Spleen (tissue), 11 donors: ENCODE results near the gene ADGRV1. TPM values are rescaled to one million over a fixed set of nuclear protein-coding genes. Genes with fewer than 3 reads are reported as not detected.

ENCODE experiments used
- DNase-seq: peaks from one replicate; pipeline ENCODE4 v3.0.0-alpha.2; 2020
- H3K27ac ChIP-seq, 8 donors: fragments of 200-600 bp; sonication (generic) in 7 of 8; 1 replicate in 4 of 8; 2 replicates in 4 of 8; pipeline versions ENCODE4 v1.5.0 to v1.8.0; 2016 to 2021; ENCODE audit warnings: inconsistent platforms in 4 of 8, mild to moderate bottlenecking in 4 of 8, moderate library complexity in 1 of 8
- H3K27me3 ChIP-seq, 7 donors: fragments of 200-600 bp; sonication (generic) in 6 of 7; replicated peaks in 1 of 7; 1 replicate in 4 of 7; 2 replicates in 3 of 7; pipeline versions ENCODE4 v1.5.0 to v1.8.0; 2016 to 2021; ENCODE audit warnings: inconsistent platforms in 3 of 7, mild to moderate bottlenecking in 1 of 7
- H3K36me3 ChIP-seq, 6 donors: fragments of 200-600 bp; sonication (generic) in 5 of 6; 1 replicate in 4 of 6; 2 replicates in 2 of 6; pipeline versions ENCODE4 v1.5.0 to v1.8.0; 2016 to 2021; ENCODE audit warnings: inconsistent platforms in 2 of 6
- H3K4me1 ChIP-seq, 6 donors: fragments of 200-600 bp; sonication (generic) in 5 of 6; 1 replicate in 3 of 6; 2 replicates in 3 of 6; pipeline versions ENCODE4 v1.5.0 to v1.8.0; 2016 to 2021; ENCODE audit warnings: inconsistent platforms in 3 of 6
- H3K4me3 ChIP-seq, 8 donors: fragments of 200-600 bp; sonication (generic) in 7 of 8; 1 replicate in 4 of 8; 2 replicates in 4 of 8; pipeline versions ENCODE4 v1.5.0 to v1.8.0; 2016 to 2021; ENCODE audit warnings: inconsistent platforms in 4 of 8, mild to moderate bottlenecking in 4 of 8, moderate library complexity in 2 of 8
- H3K9me3 ChIP-seq, 8 donors: fragments of 200-600 bp; sonication (generic) in 7 of 8; 1 replicate in 4 of 8; 2 replicates in 4 of 8; pipeline versions ENCODE4 v1.5.0 to v1.8.0; 2016 to 2021; ENCODE audit warnings: inconsistent platforms in 4 of 8
- POLR2A ChIP-seq, 3 donors: fragments of 450-650 bp; IDR thresholded peaks; one replicate each; pipeline ENCODE4 v1.5.1; 2017; ENCODE audit warnings: antibody characterized with exemption in 3 of 3, mild to moderate bottlenecking in 1 of 3
- POLR2AphosphoS5 ChIP-seq, 3 donors: sonication (generic); formaldehyde crosslinking; IDR thresholded peaks; one replicate each; pipeline ENCODE4 v1.5.1; 2017; ENCODE audit warnings: antibody characterized with exemption in 3 of 3
- WGBS, 5 donors: extraction: QIAGEN DNeasy Blood & Tissue Kit in 3 of 5; methylation state at CpG; one replicate each; pipeline versions ENCODE4 v1.1.5 to v1.1.7; 2013 to 2018; 5-methylcytosine and 5-hydroxymethylcytosine counted together
- intact Hi-C: fragments of 100-400 bp; cut with DNase I; formaldehyde crosslinking; loops from one replicate; pipeline ENCODE4 v1.15.0; 2023; ENCODE audit warnings: low total_unique reads
- polyA plus RNA-seq, 3 donors: library from polyadenylated mRNA; stranded (reverse); fragments of 200-250 nt; gene quantifications; one replicate each; pipeline ENCODE4 v1.2.1, GENCODE V29; 2013
- total RNA-seq, 7 donors: library from RNA; depleted of rRNA in 3 of 7; stranded (reverse); fragments of >200 nt in 3 of 7; fragmentation: NEBNext Ultra II Directional in 4 of 7; extraction: Animal tissue kit (Norgen Biotek cat#: 25700) in 4 of 7; gene quantifications; one replicate each; pipeline versions ENCODE4 v1.1.0 to v1.2.1, GENCODE V29; 2016 to 2021
- TF ChIP-seq, protein P1 (sequence below), 11 experiments: fragments of 200-600 bp in 7 of 11; fragments of 450-650 bp in 4 of 11; sonication (generic) in 4 of 11; IDR thresholded peaks in 8 of 11; conservative IDR thresholded peaks in 3 of 11; 1 replicate in 7 of 11; 2 replicates in 4 of 11; pipeline versions ENCODE4 v1.4.0 to v1.8.0; 2016 to 2021; ENCODE audit warnings: antibody characterized with exemption in 11 of 11, inconsistent platforms in 4 of 11, mild to moderate bottlenecking in 1 of 11
- donor health status: healthy with polysubstance abuse.
- donor health status: DM: no; HTN: no; CAD: no; lungs with moderate emphysema.
- donor health status: DM: no; HTN: no; CAD: no.
- donor health status: Bipolar disorder and iron deficiency.
- donor health status: healthy.
- donor health status: DM: no; HTN: no; CAD: no.
- donor health status: DM: yes; HTN: yes; CAD: no.

The ADGRV1 gene
- total and polyA plus RNA-seq, 10 donors, result 0.08 to 0.69 (median 0.28) TPM; not detected in 3

DNA sequence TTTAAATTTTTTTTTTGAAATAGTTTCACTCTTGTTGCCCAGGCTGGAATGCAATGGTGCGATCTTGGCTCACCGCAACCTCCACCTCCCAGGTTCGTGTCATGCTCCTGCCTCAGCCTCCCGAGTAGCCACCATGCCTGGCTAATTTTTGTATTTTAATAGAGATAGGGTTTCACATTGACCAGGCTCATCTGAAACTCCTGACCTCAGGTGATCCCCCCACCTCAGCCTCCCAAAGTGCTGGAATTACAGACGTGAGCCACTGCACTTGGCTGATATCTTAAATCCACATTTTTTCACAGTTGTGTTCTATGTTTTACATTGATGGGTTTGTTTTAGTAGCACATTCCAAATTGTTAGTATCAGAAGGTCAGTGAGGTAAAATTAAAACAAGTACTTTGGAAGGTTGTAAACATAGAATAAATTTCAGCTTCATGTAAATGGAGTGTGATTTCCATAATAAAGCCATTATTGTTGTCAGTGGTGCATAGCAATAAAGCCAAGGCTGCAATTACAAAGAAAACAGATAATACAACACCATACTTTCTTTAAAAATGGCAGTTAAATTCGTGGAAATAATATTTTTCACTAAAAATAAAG lies 537.3 kb downstream of the ADGRV1 start:
- Histone ChIP-seq H3K4me3 (no peak overlapping the region), H3K27me3 (no peaks in the 10 kb centered on the region), H3K4me1 (no peaks in the 10 kb centered on the region), H3K9me3 (no peaks in the 10 kb centered on the region), H3K36me3 (no peaks in the 10 kb centered on the region), H3K27ac (no peak overlapping the region)
- DNase-seq, result no peak
- 74 to 84% (median 80%) methylated on average over 6 of the region's 6 CpGs for WGBS, 5 donors
- TF ChIP-seq, protein P1, sequence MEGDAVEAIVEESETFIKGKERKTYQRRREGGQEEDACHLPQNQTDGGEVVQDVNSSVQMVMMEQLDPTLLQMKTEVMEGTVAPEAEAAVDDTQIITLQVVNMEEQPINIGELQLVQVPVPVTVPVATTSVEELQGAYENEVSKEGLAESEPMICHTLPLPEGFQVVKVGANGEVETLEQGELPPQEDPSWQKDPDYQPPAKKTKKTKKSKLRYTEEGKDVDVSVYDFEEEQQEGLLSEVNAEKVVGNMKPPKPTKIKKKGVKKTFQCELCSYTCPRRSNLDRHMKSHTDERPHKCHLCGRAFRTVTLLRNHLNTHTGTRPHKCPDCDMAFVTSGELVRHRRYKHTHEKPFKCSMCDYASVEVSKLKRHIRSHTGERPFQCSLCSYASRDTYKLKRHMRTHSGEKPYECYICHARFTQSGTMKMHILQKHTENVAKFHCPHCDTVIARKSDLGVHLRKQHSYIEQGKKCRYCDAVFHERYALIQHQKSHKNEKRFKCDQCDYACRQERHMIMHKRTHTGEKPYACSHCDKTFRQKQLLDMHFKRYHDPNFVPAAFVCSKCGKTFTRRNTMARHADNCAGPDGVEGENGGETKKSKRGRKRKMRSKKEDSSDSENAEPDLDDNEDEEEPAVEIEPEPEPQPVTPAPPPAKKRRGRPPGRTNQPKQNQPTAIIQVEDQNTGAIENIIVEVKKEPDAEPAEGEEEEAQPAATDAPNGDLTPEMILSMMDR (IDR thresholded peaks at IDR 0.05 in 8 of 11, conservative IDR thresholded peaks at IDR 0.05 in 3 of 11), result no peak
- TF ChIP-seq POLR2A (IDR thresholded peaks at IDR 0.05) (no peak), POLR2AphosphoS5 (IDR thresholded peaks at IDR 0.05) (no peak)
- intact Hi-C loops, result no loop called here

DNA sequence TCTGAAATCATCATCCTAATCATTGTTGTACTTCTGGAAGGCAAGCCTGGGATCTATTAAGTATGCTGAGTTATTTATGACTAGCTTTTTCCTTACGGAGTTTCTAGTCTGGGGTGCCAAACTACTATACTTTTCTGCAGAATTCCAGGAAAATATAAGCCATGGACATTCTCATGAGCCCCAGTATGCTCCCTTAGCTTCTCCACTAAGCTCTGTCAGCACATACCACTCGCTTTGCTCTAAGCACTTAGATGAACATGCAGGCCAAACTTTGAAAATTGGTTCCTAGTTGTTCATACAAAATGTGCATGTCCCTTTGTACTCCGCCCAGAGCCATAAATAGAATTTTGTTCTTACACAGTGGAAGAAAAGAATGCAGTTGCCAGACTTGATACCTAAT lies 539.9 kb downstream of the ADGRV1 start:
- Histone ChIP-seq H3K27ac (no peak overlapping the region), H3K27me3 (no peaks in the 10 kb centered on the region), H3K4me1 (peaks cover 0 to 6% (median 0%) of the 10 kb centered on the region in 6 donors), H3K9me3 (no peaks in the 10 kb centered on the region), H3K36me3 (no peaks in the 10 kb centered on the region), H3K4me3 (no peak overlapping the region)
- intact Hi-C loops, result no loop called here
- 81 to 94% (median 88%) methylated on average over 3 of the region's 3 CpGs for WGBS, 5 donors
- no peak for TF ChIP-seq POLR2A (IDR thresholded peaks at IDR 0.05)
- TF ChIP-seq POLR2AphosphoS5 (IDR thresholded peaks at IDR 0.05), result no peak
- TF ChIP-seq, protein P1 (IDR thresholded peaks at IDR 0.05 in 8 of 11, conservative IDR thresholded peaks at IDR 0.05 in 3 of 11), result no peak
- DNase-seq, result no peak

DNA sequence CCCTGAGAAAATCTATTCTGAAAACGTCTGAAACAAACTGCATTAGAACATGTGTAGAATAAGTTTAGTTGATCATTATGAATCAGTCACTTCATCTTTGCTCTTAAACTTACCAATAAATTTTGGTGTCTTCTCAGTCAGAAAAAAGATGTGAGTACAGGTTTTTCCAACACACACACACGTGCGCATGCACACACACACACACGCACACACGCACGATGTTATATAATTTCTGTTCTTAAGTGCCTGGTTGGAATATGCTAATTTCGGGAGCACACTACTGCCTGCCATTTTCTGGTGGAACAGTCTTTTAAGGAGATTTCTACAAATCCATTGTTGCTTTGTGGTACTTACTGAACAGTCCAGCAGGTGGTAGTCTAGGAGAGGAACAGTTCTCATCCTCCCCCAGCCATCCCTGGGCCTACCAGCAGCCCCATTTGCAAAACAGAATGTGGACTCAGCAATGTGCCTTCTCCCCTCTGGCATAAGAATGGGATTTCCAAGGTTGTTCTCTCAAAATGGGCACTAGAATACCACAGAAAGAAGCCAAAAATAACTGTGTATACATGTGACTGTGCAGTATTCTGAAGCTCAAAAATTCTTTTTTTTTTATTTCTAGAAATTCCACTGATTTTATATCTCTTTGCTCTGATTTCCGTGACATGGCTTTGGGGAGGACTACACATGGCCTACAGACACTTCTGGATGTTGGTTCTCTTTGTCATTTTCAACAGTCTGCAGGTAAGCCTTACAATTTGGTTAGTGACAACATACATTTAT lies 543.2 kb downstream of the ADGRV1 start:
- H3K27ac ChIP-seq, result no peak overlapping the region
- peak; percentile 83 for DNase-seq
- no peaks in the 10 kb centered on the region for H3K36me3 ChIP-seq
- intact Hi-C loops, result loop anchor here (10.0 kb wide), 2 partner anchors 237 to 293 kb away; no protein-coding TSS in a partner anchor
- no peak overlapping the region for H3K4me3 ChIP-seq
- 29 to 46% (median 34%) methylated on average over 8 of the region's 8 CpGs for WGBS, 5 donors
- no peaks in the 10 kb centered on the region for H3K27me3 ChIP-seq
- H3K9me3 ChIP-seq, result peaks cover 0 to 5% (median 0%) of the 10 kb centered on the region in 8 donors
- peaks cover 0 to 6% (median 0%) of the 10 kb centered on the region in 6 donors for H3K4me1 ChIP-seq
- TF ChIP-seq POLR2AphosphoS5 (IDR thresholded peaks at IDR 0.05), result peak in 1 of 3 donors; percentile 57
- TF ChIP-seq POLR2A (IDR thresholded peaks at IDR 0.05), result no peak
- TF ChIP-seq, protein P1 (IDR thresholded peaks at IDR 0.05 in 8 of 11, conservative IDR thresholded peaks at IDR 0.05 in 3 of 11), result peak; percentile 44 to 80 (median 73)
